GM23338 (cell line): ENCODE results near the gene ERH.

Source experiments
- CREB1 ChIP-seq: fragments of 250-450 bp; sonication (Bioruptor Pico); IDR thresholded peaks from 2 replicates; pipeline ENCODE4 v1.5.0; 2020; ENCODE audit warnings: low read depth, mild to moderate bottlenecking, moderate library complexity
- TF ChIP-seq, protein P1 (sequence below), 2 experiments: fragments of 200-600 bp in 1 of 2; sonication (generic) in 1 of 2; conservative IDR thresholded peaks; 2 replicates each; pipeline versions ENCODE4 v1.5.1 to v1.6.1; 2016 to 2017; ENCODE audit warnings: antibody characterized with exemption in 2 of 2, low read depth in 2 of 2, mild to moderate bottlenecking in 2 of 2, moderate library complexity in 1 of 2

GRCh38 chr14:69429643-69430042 lies 31.5 kb upstream of the ERH start:
- TF ChIP-seq, protein P1, sequence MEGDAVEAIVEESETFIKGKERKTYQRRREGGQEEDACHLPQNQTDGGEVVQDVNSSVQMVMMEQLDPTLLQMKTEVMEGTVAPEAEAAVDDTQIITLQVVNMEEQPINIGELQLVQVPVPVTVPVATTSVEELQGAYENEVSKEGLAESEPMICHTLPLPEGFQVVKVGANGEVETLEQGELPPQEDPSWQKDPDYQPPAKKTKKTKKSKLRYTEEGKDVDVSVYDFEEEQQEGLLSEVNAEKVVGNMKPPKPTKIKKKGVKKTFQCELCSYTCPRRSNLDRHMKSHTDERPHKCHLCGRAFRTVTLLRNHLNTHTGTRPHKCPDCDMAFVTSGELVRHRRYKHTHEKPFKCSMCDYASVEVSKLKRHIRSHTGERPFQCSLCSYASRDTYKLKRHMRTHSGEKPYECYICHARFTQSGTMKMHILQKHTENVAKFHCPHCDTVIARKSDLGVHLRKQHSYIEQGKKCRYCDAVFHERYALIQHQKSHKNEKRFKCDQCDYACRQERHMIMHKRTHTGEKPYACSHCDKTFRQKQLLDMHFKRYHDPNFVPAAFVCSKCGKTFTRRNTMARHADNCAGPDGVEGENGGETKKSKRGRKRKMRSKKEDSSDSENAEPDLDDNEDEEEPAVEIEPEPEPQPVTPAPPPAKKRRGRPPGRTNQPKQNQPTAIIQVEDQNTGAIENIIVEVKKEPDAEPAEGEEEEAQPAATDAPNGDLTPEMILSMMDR (conservative IDR thresholded peaks at IDR 0.05; ENCODE audit: low read depth in 2 of 2): no peak
- TF ChIP-seq CREB1 (CRISPR knock-in tag): no peak
